Body of pancreas (tissue), 4 donors: Measurements from ENCODE around the gene C6orf47. TPM values are rescaled to one million over a fixed set of nuclear protein-coding genes. Genes with fewer than 3 reads are reported as not detected.

ENCODE experiments used
- ATAC-seq: fragments of 150-250 bp; one replicate; pipeline ENCODE4 v1.9.1; 2016
- DNase-seq, 4 donors: peaks; one replicate each; pipeline ENCODE4 v3.0.0-alpha.2; 2019
- H3K27ac ChIP-seq, 4 donors: fragments of 200-600 bp; sonication (generic); 1 replicate in 3 of 4; 2 replicates in 1 of 4; pipeline versions ENCODE4 v1.5.1 to v1.6.1; 2016 to 2019; ENCODE audit warnings: mild to moderate bottlenecking in 1 of 4, mixed read lengths in 1 of 4, moderate library complexity in 1 of 4
- H3K27me3 ChIP-seq, 2 donors: fragments of 200-600 bp; sonication (generic); one replicate each; pipeline ENCODE4 v1.6.0; 2016; ENCODE audit warnings: mild to moderate bottlenecking in 1 of 2
- H3K36me3 ChIP-seq, 2 donors: fragments of 200-600 bp; sonication (generic); replicated peaks in 1 of 2; 2 replicates each; pipeline ENCODE4 v1.5.1; 2016; ENCODE audit warnings: low read depth in 2 of 2; ENCODE audit not compliant: insufficient read depth in 1 of 2
- H3K4me1 ChIP-seq: fragments of 200-600 bp; sonication (generic); one replicate; pipeline ENCODE4 v1.6.0; 2016
- H3K4me3 ChIP-seq, 2 donors: fragments of 200-600 bp; sonication (generic); 1 replicate in 1 of 2; 2 replicates in 1 of 2; pipeline ENCODE4 v1.5.1; 2016 to 2019
- H3K9me3 ChIP-seq, 3 donors: fragments of 200-600 bp; sonication (generic); 1 replicate in 2 of 3; 2 replicates in 1 of 3; pipeline ENCODE4 v1.5.1; 2016
- CTCF ChIP-seq, 7 experiments: fragments of 450-650 bp in 4 of 7; fragments of 200-600 bp in 3 of 7; sonication (generic) in 3 of 7; IDR thresholded peaks; one replicate each; pipeline ENCODE4 v1.5.1; 2016 to 2019; ENCODE audit warnings: antibody characterized with exemption in 7 of 7
- POLR2A ChIP-seq, 3 donors: fragments of 450-650 bp; IDR thresholded peaks; one replicate each; pipeline ENCODE4 v1.6.1; 2016; ENCODE audit warnings: antibody characterized with exemption in 3 of 3, mild to moderate bottlenecking in 2 of 3
- WGBS, 2 donors: methylation state at CpG; one replicate each; pipeline ENCODE4 v1.1.5; 2017; 5-methylcytosine and 5-hydroxymethylcytosine counted together
- intact Hi-C: fragments of 100-400 bp; cut with DNase I; formaldehyde crosslinking; loops from one replicate; pipeline ENCODE4 v1.15.1; 2023
- total RNA-seq, 2 donors: library from RNA; depleted of rRNA; stranded (reverse); fragments of >200 nt; gene quantifications; one replicate each; pipeline ENCODE4 v1.1.0, GENCODE V29; 2016

Gene C6orf47
- total RNA-seq, 2 donors from 2014 or later = 15.8 to 22.1 TPM

DNA sequence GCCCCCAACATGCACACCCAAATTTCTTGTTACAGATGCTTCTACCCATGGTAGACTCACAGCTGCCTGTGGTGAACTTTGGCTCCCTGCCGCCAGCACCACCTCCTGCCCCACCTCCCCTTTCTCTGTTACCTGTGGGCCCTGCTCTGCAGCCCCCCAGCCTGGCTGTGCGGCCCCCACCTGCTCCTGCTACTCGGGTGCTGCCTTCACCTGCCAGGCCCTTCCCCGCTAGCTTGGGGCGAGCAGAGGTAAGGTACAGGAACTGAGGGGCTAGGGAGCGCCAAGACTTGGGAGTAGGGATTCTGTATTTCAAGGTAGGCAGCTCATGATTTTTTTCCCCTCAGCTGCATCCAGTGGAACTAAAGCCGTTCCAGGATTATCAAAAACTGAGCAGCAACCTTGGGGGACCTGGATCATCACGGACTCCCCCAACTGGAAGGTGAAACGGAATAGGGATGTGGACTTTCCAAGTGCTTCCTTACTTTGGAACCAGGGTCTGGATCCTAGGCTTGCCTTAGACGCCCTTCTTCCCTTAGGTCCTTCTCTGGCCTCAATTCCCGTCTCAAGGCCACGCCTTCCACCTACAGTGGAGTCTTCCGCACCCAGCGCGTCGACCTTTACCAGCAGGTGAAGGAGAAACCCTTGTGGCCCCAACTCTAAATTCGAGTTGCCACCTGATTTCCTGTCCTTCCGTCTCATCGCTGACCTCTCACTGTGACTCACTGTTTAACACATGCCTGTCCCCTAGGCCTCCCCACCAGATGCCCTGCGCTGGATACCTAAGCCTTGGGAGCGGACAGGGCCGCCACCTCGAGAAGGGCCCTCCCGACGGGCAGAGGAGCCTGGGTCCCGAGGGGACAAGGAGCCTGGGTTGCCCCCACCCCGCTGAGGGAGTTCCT is 23.6 kb downstream of the C6orf47 start:
- no peak overlapping the region for H3K4me3 ChIP-seq
- intact Hi-C loops = no loop called here
- WGBS, 2 donors = 79 to 81% methylated on average over 21 to 27 of the region's 27 CpGs
- no peak overlapping the region for H3K27ac ChIP-seq
- no peaks in the 10 kb centered on the region for H3K27me3 ChIP-seq
- TF ChIP-seq POLR2A (IDR thresholded peaks at IDR 0.05) = no peak
- no peak for TF ChIP-seq CTCF (IDR thresholded peaks at IDR 0.05)
- DNase-seq (no peak), ATAC-seq (no peak)
- no peaks in the 10 kb centered on the region for H3K9me3 ChIP-seq
- peaks cover 25 to 52% of the 10 kb centered on the region in 2 donors for H3K36me3 ChIP-seq
- no peaks in the 10 kb centered on the region for H3K4me1 ChIP-seq

DNA sequence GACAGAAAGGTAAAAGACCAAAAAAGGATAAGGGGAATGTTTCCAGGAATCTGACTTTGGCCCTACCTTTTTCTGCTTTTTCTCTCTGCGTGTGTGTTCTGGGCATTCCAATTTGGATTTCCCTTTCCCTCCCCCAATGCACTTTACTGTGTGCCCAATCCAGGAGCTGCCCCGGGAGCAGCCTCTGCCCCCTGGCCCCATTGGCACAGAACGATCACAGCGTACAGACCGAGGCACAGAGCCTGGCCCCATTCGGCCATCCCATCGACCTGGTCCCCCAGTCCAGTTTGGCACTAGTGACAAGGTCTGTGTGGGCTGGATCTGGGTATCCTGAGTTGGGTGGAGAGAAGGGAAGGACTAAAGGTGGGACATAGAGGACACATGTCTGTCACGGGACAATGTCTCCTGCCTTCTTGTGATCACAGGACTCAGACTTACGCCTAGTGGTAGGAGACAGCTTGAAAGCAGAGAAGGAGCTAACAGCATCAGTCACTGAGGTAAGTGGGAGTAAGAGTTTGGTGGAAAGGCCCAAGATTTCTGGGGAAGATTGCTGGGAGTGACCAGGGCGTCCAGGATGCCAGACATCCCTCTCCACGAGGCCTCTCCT is 25.5 kb downstream of the C6orf47 start:
- Histone ChIP-seq H3K36me3 (peaks cover 14 to 56% of the 10 kb centered on the region in 2 donors), H3K9me3 (no peaks in the 10 kb centered on the region), H3K4me3 (no peak overlapping the region), H3K4me1 (no peaks in the 10 kb centered on the region), H3K27me3 (no peaks in the 10 kb centered on the region), H3K27ac (no peak overlapping the region)
- ATAC-seq (no peak), DNase-seq (no peak)
- intact Hi-C loops = no loop called here
- 79 to 89% methylated on average over 11 of the region's 11 CpGs for WGBS, 2 donors
- no peak for TF ChIP-seq POLR2A (IDR thresholded peaks at IDR 0.05)
- no peak for TF ChIP-seq CTCF (IDR thresholded peaks at IDR 0.05)

DNA sequence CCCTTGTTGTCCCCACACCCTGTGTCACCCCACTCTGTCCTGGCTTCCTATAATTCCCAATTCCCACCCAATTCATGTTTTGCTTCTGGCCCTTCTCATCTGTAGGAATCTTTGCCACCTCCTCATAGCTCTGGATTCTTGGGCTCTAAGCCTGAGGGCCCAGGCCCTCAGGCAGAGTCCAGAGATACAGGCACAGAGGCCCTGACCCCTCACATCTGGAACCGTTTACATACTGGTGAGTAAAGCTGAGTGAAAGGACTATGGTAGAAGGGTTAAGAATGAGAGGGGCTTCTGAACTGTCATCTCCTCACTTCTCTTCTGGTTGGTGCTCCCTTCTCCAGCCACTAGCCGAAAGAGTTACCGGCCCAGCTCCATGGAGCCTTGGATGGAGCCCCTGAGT is 26.4 kb downstream of the C6orf47 start:
- intact Hi-C loops = no loop called here
- DNase-seq (no peak), ATAC-seq (no peak)
- H3K4me3 ChIP-seq = no peak overlapping the region
- TF ChIP-seq CTCF (IDR thresholded peaks at IDR 0.05) (no peak), POLR2A (IDR thresholded peaks at IDR 0.05) (no peak)
- H3K36me3 ChIP-seq = peaks cover 20 to 59% of the 10 kb centered on the region in 2 donors
- H3K4me1 ChIP-seq = no peaks in the 10 kb centered on the region
- no peaks in the 10 kb centered on the region for H3K27me3 ChIP-seq
- no peaks in the 10 kb centered on the region for H3K9me3 ChIP-seq
- WGBS, 2 donors = 87 to 94% methylated on average over 3 of the region's 3 CpGs
- H3K27ac ChIP-seq = no peak overlapping the region

- ATAC-seq (no peak), DNase-seq (no peak)
- H3K4me3 ChIP-seq = no peak overlapping the region
- H3K36me3 ChIP-seq = peaks cover 24 to 66% of the 10 kb centered on the region in 2 donors
- H3K4me1 ChIP-seq = no peaks in the 10 kb centered on the region
- no peaks in the 10 kb centered on the region for H3K27me3 ChIP-seq
- H3K27ac ChIP-seq = no peak overlapping the region
- TF ChIP-seq POLR2A (IDR thresholded peaks at IDR 0.05) (no peak), CTCF (IDR thresholded peaks at IDR 0.05) (no peak)
- intact Hi-C loops = no loop called here
- H3K9me3 ChIP-seq = no peaks in the 10 kb centered on the region
- WGBS, 2 donors = 78 to 88% methylated on average over 6 of the region's 7 CpGs
Measured at GRCh38 chr6:31633447-31633846, 27.1 kb downstream of the C6orf47 start.
